Common myeloid progenitor, CD34-positive (primary cell): ENCODE measurements around the gene CFAP45.
A peak's percentile ranks its signal among the peaks of the same experiment; 100 is the strongest.

Experiments used
- CTCF ChIA-PET: fragments of 350-600 bp; sonication (Branson Sonifier 250); formaldehyde crosslinking; loops from one replicate; lab custom pipeline; 2021; ENCODE audit warnings: antibody characterized with exemption; lab: Charles Lee
- POLR2A ChIA-PET: fragments of 350-600 bp; sonication (Branson Sonifier 250); formaldehyde crosslinking; loops from one replicate; lab custom pipeline; 2021; ENCODE audit warnings: antibody characterized with exemption; lab: Charles Lee
- DNase-seq, 3 donors: peaks; one replicate each; pipeline versions ENCODE4 v3.0.0 to v3.0.0-alpha.2; 2013
- H3K27ac ChIP-seq, 2 experiments: 1 replicate in 1 of 2; 2 replicates in 1 of 2; pipeline ENCODE4 v1.7.0; 2013; ENCODE audit warnings: inconsistent platforms in 2 of 2, low read length in 2 of 2, mild to moderate bottlenecking in 2 of 2, low read depth in 1 of 2, moderate library complexity in 1 of 2; ENCODE audit not compliant: severe bottlenecking in 2 of 2, insufficient read depth in 1 of 2, poor library complexity in 1 of 2
- H3K27me3 ChIP-seq, 5 experiments: replicated peaks in 2 of 5; 1 replicate in 3 of 5; 2 replicates in 2 of 5; pipeline versions ENCODE4 v1.6.1 to v1.7.0; 2013; ENCODE audit warnings: low read length in 4 of 5, mild to moderate bottlenecking in 2 of 5, moderate library complexity in 2 of 5, inconsistent platforms in 1 of 5; ENCODE audit not compliant: insufficient read depth in 5 of 5, control insufficient read depth in 4 of 5
- H3K36me3 ChIP-seq, 4 experiments: 1 replicate in 2 of 4; 2 replicates in 2 of 4; pipeline versions ENCODE4 v1.6.1 to v1.7.0; 2013; ENCODE audit warnings: low read length in 3 of 4, control low read depth in 1 of 4, mild to moderate bottlenecking in 1 of 4; ENCODE audit not compliant: control insufficient read depth in 4 of 4, insufficient read depth in 4 of 4
- H3K4me1 ChIP-seq, 4 experiments: 1 replicate in 3 of 4; 2 replicates in 1 of 4; pipeline versions ENCODE4 v1.6.1 to v1.7.1; 2013; ENCODE audit warnings: low read length in 3 of 4, mild to moderate bottlenecking in 3 of 4, control low read depth in 1 of 4, inconsistent platforms in 1 of 4, moderate library complexity in 1 of 4; ENCODE audit not compliant: control insufficient read depth in 4 of 4, insufficient read depth in 4 of 4; ENCODE audit errors: control extremely low read depth in 1 of 4
- H3K4me3 ChIP-seq, 7 experiments: 1 replicate in 4 of 7; 2 replicates in 3 of 7; pipeline versions ENCODE4 v1.5.1 to v1.7.0; 2013; ENCODE audit warnings: mild to moderate bottlenecking in 7 of 7, low read length in 6 of 7, moderate library complexity in 6 of 7, inconsistent platforms in 2 of 7, low read depth in 2 of 7, control low read depth in 1 of 7; ENCODE audit not compliant: insufficient read depth in 4 of 7, control insufficient read depth in 1 of 7; ENCODE audit errors: extremely low read depth in 1 of 7
- H3K9me3 ChIP-seq, 5 experiments: 1 replicate in 4 of 5; 2 replicates in 1 of 5; pipeline versions ENCODE4 v1.6.1 to v1.7.1; 2013; ENCODE audit warnings: low read length in 4 of 5, mild to moderate bottlenecking in 2 of 5, inconsistent platforms in 1 of 5, low read depth in 1 of 5, moderate library complexity in 1 of 5; ENCODE audit not compliant: control insufficient read depth in 4 of 5, insufficient read depth in 2 of 5; ENCODE audit errors: control extremely low read depth in 1 of 5
- WGBS: methylation state at CpG from one replicate; pipeline ENCODE4 v1.1.5; 2013; ENCODE audit not compliant: insufficient coverage; 5-methylcytosine and 5-hydroxymethylcytosine counted together

Gene CFAP45

DNA sequence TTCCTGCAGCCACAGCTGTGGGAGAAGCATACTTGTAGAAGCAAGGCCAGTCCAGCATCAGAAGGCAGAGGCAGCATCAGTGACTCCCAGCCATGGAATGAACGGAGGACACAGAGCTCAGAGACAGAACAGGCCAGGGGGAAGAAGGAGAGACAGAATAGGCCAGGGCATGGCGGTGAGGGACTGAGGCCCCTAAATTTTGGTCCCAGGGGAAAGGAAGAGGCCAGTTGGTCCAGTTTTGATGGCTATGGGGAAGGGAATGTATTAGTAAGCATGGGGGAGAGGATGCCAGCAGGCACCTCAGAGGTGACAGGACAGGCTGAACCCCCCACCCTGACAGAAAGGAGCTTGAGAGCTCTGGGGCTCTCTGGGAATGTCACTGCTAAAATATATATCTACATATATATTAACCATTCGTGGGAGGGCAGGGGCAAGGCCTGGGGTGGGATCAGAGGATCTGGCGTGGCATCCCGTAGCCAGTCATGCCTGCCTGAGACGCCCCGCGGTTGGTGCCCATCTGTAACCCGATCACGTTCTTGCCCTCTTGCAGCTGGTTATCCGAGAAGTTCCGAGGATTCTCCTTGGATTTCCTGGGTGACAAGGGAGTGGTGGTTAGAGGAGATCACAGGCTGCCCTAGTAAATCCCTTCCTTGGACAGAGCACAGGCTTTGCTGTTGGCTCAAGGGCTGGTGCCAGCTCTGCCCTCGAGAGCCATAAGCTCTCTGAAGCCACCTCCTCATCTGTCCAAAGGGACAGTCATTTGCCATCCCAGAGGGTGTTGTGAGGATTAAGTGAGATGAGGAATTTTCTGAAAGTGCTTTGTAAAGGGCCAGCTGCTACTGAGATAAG lies 18.6 kb upstream of the CFAP45 start:
- H3K4me1 ChIP-seq: peaks cover 15 to 94% (median 87%) of the 10 kb centered on the region in 4 experiments
- no peaks in the 10 kb centered on the region for H3K9me3 ChIP-seq
- peak overlapping the region in 2 of 7 experiments; percentile 6 to 41 for H3K4me3 ChIP-seq
- H3K27me3 ChIP-seq: no peaks in the 10 kb centered on the region
- ChIA-PET CTCF (interaction anchor here (0.8 to 13.6 kb wide), 5 partner anchors 15 to 49 kb away, joined by 3 to 250 read pairs (median 3); no protein-coding TSS in a partner anchor), POLR2A (no interaction called here)
- 89% methylated on average over 12 of the region's 13 CpGs for WGBS
- peaks cover 11 to 57% (median 44%) of the 10 kb centered on the region in 4 experiments for H3K36me3 ChIP-seq
- peak overlapping the region; percentile 6 to 66 for H3K27ac ChIP-seq
- DNase-seq: no peak

DNA sequence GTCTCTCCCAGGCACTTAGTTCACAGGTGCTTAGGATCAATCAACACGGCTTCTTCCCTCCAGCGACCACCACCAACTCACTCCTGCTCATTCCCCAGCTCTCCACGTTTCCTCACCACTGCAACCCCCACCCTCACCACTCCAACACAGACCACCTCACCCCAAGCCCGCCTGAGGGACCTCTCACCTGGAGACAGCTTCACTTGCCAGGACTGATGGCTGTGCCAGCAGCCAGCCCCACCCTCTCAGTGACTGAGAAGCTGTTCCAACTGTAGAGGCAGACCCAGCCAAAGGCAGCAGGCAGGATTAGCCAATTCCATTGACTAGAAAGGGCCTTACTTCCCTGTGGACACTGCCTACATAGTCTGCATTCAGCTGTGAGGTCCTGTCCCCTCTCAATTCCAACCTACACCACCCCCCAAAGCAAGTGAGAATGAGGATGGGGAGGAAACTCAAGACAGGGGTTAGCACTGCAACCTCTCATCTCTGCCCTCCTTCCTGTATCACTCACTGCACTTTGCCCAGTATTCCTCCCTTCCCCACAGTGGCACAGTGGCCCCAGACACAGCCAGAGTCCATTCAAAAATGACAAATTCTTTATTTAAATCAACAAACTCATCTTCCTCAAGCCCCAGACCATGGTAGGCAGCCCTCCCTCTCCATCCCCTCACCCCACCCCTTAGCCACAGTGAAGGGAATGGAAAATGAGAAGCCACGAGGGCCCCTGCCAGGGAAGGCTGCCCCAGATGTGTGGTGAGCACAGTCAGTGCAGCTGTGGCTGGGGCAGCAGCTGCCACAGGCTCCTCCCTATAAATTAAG lies 17.8 kb upstream of the CFAP45 start:
- DNase-seq: peak in 2 of 3 donors; percentile 57 to 60
- Histone ChIP-seq H3K27ac (peak overlapping the region in 1 of 2 experiments; percentile 16), H3K27me3 (no peaks in the 10 kb centered on the region), H3K9me3 (no peaks in the 10 kb centered on the region), H3K36me3 (peaks cover 11 to 57% (median 44%) of the 10 kb centered on the region in 4 experiments), H3K4me1 (peaks cover 19 to 95% (median 87%) of the 10 kb centered on the region in 4 experiments), H3K4me3 (peak overlapping the region in 1 of 7 experiments; percentile 0)
- CTCF ChIA-PET: interaction anchor here (0.8 to 13.6 kb wide), 4 partner anchors 17 to 48 kb away, joined by 3 to 250 read pairs (median 4); no protein-coding TSS in a partner anchor
- 100% methylated on average over 4 of the region's 5 CpGs for WGBS
- POLR2A ChIA-PET: no interaction called here

DNA sequence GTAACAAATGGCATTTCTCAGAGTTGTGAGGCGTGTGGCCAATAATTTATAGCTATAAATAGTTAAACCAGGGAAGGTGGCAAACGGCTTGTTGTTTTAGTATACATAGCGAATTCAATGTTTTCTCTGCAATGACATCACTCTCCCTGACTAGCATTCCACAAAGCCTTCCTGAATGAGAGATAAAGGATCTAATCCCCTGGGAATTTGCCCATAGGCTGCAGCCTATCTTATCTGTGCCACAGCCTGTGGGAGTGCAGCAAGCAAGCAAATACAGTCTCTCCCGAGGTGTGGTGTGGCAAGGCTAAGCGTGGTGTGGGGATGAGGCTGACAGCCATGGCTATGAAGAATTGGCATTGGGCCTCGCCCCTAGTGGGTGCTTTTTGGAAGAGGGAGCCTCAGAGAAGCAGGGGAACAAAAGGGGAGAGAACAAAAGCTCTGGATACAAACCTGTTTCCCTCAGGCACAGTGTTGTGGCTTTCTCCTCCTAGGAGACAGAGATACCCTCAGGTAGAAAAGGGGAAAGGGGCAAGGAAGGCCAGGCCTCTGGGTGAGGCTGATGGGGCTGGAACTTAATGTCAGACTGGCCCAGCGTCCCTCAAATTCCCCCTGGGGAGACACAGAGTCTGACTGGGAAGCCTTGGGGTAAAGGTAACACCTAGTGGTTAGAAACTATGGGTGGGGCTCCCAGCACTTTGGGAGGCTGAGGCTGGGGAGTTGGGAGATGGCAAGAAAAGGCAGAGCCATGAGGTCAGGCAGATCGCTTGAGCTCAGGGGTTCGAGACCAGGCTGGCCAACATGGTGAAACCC lies 16.5 kb upstream of the CFAP45 start:
- Histone ChIP-seq H3K27ac (peak overlapping the region; percentile 30 to 50), H3K9me3 (no peaks in the 10 kb centered on the region), H3K27me3 (no peaks in the 10 kb centered on the region), H3K4me1 (peaks cover 21 to 96% (median 87%) of the 10 kb centered on the region in 4 experiments), H3K4me3 (no peak overlapping the region), H3K36me3 (peaks cover 11 to 57% (median 44%) of the 10 kb centered on the region in 4 experiments)
- CTCF ChIA-PET: interaction anchor here (1.1 to 13.6 kb wide), 7 partner anchors 9 to 128 kb away, joined by 3 to 250 read pairs (median 4); partner anchors contain the start of gene TAGLN2
- 86% methylated on average over 9 of the region's 9 CpGs for WGBS
- POLR2A ChIA-PET: interaction anchor here (0.7 kb wide), 1 partner anchor 17 kb away, joined by 3 read pairs; no protein-coding TSS in a partner anchor
- DNase-seq: no peak

DNA sequence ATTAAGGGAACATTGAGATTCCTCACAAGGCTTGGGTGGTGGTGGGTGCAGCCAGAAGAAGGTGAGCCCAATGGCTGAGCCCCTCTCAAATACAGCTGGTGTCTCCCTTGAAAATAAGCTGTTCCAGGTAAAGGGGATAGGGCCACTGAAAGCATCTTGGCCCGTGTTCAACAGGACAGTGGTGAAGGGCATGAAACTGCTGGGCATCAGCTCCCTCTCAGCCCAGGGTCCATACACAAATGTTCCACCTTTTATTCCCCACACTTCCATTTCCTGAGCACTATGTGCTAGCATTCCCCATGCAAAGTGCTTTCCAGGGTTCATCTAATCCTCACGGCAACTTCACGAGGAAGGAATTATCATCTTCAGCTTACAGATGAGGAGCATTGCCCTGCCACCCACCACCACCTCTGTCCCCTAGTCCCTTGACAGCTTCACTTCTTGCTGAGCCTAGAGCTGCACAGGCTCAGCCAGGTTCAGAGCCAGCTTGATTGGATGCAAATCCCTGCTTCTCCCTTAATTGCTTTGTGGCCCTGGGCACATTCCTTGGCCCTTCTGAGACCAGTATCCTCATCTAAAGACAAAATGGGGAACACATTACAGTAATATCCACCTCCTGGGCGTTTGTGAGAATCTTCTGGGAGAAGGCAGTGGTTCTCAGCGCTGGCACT lies 15.7 kb upstream of the CFAP45 start:
- DNase-seq: no peak
- Histone ChIP-seq H3K9me3 (no peaks in the 10 kb centered on the region), H3K36me3 (peaks cover 11 to 55% (median 41%) of the 10 kb centered on the region in 4 experiments), H3K4me1 (peaks cover 25 to 96% (median 87%) of the 10 kb centered on the region in 4 experiments), H3K27ac (peak overlapping the region; percentile 7 to 50), H3K4me3 (no peak overlapping the region), H3K27me3 (no peaks in the 10 kb centered on the region)
- WGBS: 100% methylated on average over 3 of the region's 5 CpGs
- ChIA-PET POLR2A (interaction anchor here (0.7 kb wide), 2 partner anchors 15 to 17 kb away, joined by 3 read pairs; no protein-coding TSS in a partner anchor), CTCF (interaction anchor here (0.8 to 13.6 kb wide), 7 partner anchors 8 to 127 kb away, joined by 3 to 250 read pairs (median 4); partner anchors contain the start of gene TAGLN2)

DNA sequence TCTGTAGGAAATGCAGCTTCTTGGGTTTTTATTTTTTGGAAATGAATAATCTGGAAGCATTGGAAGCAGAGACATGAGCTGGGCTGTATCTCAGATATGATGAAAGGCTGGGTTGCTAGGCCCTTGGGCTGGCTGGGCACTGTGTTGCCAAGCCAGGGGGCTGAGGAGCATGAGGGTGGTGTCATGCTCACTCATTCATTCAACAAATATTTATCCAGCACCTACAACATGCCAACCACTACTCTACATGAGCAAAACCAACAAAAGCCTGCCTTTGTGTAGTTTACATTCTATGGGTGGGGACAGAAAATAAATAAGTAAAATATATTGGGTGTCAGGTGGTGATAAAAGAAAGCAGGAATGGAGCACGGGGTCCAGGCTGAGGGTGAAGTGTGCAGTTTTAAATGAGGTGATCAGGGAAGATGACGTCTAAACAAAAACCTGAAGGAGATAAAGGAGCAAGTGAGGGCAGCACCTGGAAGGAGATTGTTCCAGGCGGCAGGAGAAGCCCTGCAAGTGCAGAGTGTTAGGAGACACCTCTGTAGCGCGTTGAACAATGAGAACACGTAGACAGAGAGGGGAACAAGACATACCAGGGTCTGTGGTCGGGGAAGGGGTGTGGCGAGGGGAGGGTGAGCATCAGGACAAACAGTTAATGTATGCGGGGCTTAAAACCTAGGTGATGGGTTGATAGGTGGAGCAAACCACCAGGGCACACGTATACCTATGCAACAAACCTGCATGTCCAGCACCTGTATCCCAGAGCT lies 14.5 kb upstream of the CFAP45 start:
- CTCF ChIA-PET: interaction anchor here (1.0 to 13.6 kb wide), 2 partner anchors 10 to 21 kb away, joined by 3 to 250 read pairs; no protein-coding TSS in a partner anchor
- DNase-seq: no peak
- peaks cover 27 to 94% (median 86%) of the 10 kb centered on the region in 4 experiments for H3K4me1 ChIP-seq
- H3K4me3 ChIP-seq: no peak overlapping the region
- peak overlapping the region in 1 of 2 experiments; percentile 99 for H3K27ac ChIP-seq
- no peaks in the 10 kb centered on the region for H3K27me3 ChIP-seq
- POLR2A ChIA-PET: interaction anchor here (0.6 to 1.4 kb wide), 3 partner anchors 9 to 10 kb away, joined by 3 read pairs; no protein-coding TSS in a partner anchor
- WGBS: 86% methylated on average over 8 of the region's 10 CpGs
- H3K9me3 ChIP-seq: no peaks in the 10 kb centered on the region
- H3K36me3 ChIP-seq: peaks cover 5 to 42% (median 28%) of the 10 kb centered on the region in 4 experiments
